ENCODE measurements around the gene CBS.
"Not testable (repeated sequence)": the region's sequence is repeated elsewhere in the genome, so short reads cannot be mapped to it uniquely, and the experiment has no call there.

Gene CBS

GRCh38 chr21:43066690-43067089, 8.9 kb downstream of the CBS start:
- not testable (repeated sequence) for DNase-seq

GRCh38 chr21:43065991-43066390, 9.6 kb downstream of the CBS start:
- not testable (repeated sequence) for DNase-seq

- not testable (repeated sequence) for DNase-seq
These were observed 11.2 kb downstream of the CBS start for GRCh38 chr21:43064265-43064917.

- DNase-seq = not testable (repeated sequence)
These were observed 12.5 kb downstream of the CBS start for GRCh38 chr21:43062955-43063664.

GRCh38 chr21:43053112-43053511, 22.5 kb downstream of the CBS start:
- not testable (repeated sequence) for DNase-seq

- DNase-seq = not testable (repeated sequence)
These were observed 29.5 kb downstream of the CBS start for GRCh38 chr21:43045876-43046821.

GRCh38 chr21:43045165-43045875, 30.3 kb downstream of the CBS start:
- not testable (repeated sequence) for DNase-seq

- not testable (repeated sequence) for DNase-seq
These were observed 31.1 kb downstream of the CBS start for GRCh38 chr21:43044547-43044946.

GRCh38 chr21:43043291-43043690, 32.3 kb downstream of the CBS start:
- not testable (repeated sequence) for DNase-seq

- not testable (repeated sequence) for DNase-seq
These were observed 33.5 kb downstream of the CBS start for GRCh38 chr21:43042169-43042568.

GRCh38 chr21:43038659-43039044, 37.0 kb downstream of the CBS start:
- DNase-seq = not testable (repeated sequence)

- not testable (repeated sequence) for DNase-seq
These were observed 37.5 kb downstream of the CBS start for GRCh38 chr21:43037918-43038658.

- DNase-seq = peak; percentile 42
These were observed 38.7 kb downstream of the CBS start for GRCh38 chr21:43036889-43037288.

GRCh38 chr21:43034826-43035225, 40.8 kb downstream of the CBS start:
- DNase-seq = no peak

GRCh38 chr21:43034101-43034500, 41.5 kb downstream of the CBS start:
- no peak for DNase-seq

- no peak for DNase-seq
These were observed 44.5 kb downstream of the CBS start for GRCh38 chr21:43031121-43031619.

- no peak for DNase-seq
These were observed 45.9 kb downstream of the CBS start for GRCh38 chr21:43029785-43030184.

GRCh38 chr21:43027846-43028731, 47.5 kb downstream of the CBS start:
- no peak for DNase-seq

GRCh38 chr21:43025636-43026180, 49.9 kb downstream of the CBS start:
- no peak for DNase-seq

GRCh38 chr21:43024439-43025136, 51.0 kb downstream of the CBS start:
- no peak for DNase-seq
